ENCODE measurements around the gene PAN3.

- TF ChIP-seq CTCF (IDR thresholded peaks at IDR 0.05) = no peak
- no peak for TF ChIP-seq EZH2 (IDR thresholded peaks at IDR 0.05)
- no peak for TF ChIP-seq EZH2phosphoT487 (IDR thresholded peaks at IDR 0.05)
Measured at GRCh38 chr13:28258417-28258816, 120.1 kb downstream of the PAN3 start.

All from neural progenitor cell (in vitro differentiated cells).